Transverse colon (tissue), 4 donors: Measurements from ENCODE around the gene SUMF1. TPM values are rescaled to one million over a fixed set of nuclear protein-coding genes. Genes with fewer than 3 reads are reported as not detected.

Source experiments
- DNase-seq: peaks from one replicate; pipeline ENCODE4 v3.0.0-alpha.2; 2019
- H3K27ac ChIP-seq, 4 donors: fragments of 200-600 bp; sonication (generic); 2 replicates each; pipeline ENCODE4 v1.5.1; 2016 to 2018; ENCODE audit warnings: inconsistent platforms in 4 of 4
- H3K27me3 ChIP-seq: fragments of 200-600 bp; sonication (generic); 2 replicates; pipeline ENCODE4 v1.5.1; 2017; ENCODE audit warnings: inconsistent platforms
- H3K36me3 ChIP-seq, 4 donors: fragments of 200-600 bp; sonication (generic); 2 replicates each; pipeline ENCODE4 v1.5.1; 2017 to 2019; ENCODE audit warnings: inconsistent platforms in 4 of 4
- H3K4me1 ChIP-seq, 4 donors: fragments of 200-600 bp; sonication (generic); 2 replicates each; pipeline ENCODE4 v1.5.1; 2017 to 2020; ENCODE audit warnings: inconsistent platforms in 4 of 4
- H3K4me3 ChIP-seq, 4 donors: fragments of 200-600 bp; sonication (generic); 1 replicate in 1 of 4; 2 replicates in 3 of 4; pipeline versions ENCODE4 v1.5.1 to v1.6.1; 2017 to 2019; ENCODE audit warnings: inconsistent platforms in 4 of 4
- H3K9me3 ChIP-seq, 2 donors: fragments of 200-600 bp; sonication (generic); 2 replicates each; pipeline ENCODE4 v1.5.1; 2017 to 2019; ENCODE audit warnings: inconsistent platforms in 2 of 2
- EP300 ChIP-seq: sonication (generic); formaldehyde crosslinking; IDR thresholded peaks from one replicate; pipeline ENCODE4 v1.6.1; 2017; ENCODE audit warnings: antibody characterized with exemption, low read depth
- POLR2A ChIP-seq: fragments of 450-650 bp; IDR thresholded peaks from one replicate; pipeline ENCODE4 v1.6.1; 2016; ENCODE audit warnings: antibody characterized with exemption, mild to moderate bottlenecking, moderate library complexity
- POLR2AphosphoS5 ChIP-seq, 3 donors: sonication (generic); formaldehyde crosslinking; IDR thresholded peaks; one replicate each; pipeline ENCODE4 v1.6.1; 2016; ENCODE audit warnings: antibody characterized with exemption in 3 of 3
- WGBS, 2 donors: methylation state at CpG; one replicate each; pipeline ENCODE4 v1.1.5; 2018; ENCODE audit warnings: low coverage in 1 of 2; 5-methylcytosine and 5-hydroxymethylcytosine counted together
- in situ Hi-C, 4 donors: fragments of 200-750 bp; cut with MboI; loops; one replicate each; pipeline versions ENCODE4 v1.15.0 to v1.15.1; 2017; ENCODE audit warnings: low sequenced_read_pairs in 3 of 4, low pct_ligation_motif_present in 1 of 4, low pct_unique_long_range_greater_than_20kb in 1 of 4
- intact Hi-C: fragments of 100-400 bp; cut with DNase I; formaldehyde crosslinking; loops from one replicate; pipeline ENCODE4 v1.15.1; 2023; ENCODE audit warnings: low total_unique reads
- total RNA-seq, 4 donors: library from RNA; depleted of rRNA; stranded (reverse); fragments of >200 nt; gene quantifications; one replicate each; pipeline ENCODE4 v1.1.0, GENCODE V29; 2016
- TF ChIP-seq, protein P1 (sequence below), 5 experiments: fragments of 200-600 bp in 3 of 5; fragments of 450-650 bp in 2 of 5; sonication (generic) in 3 of 5; IDR thresholded peaks; 1 replicate in 2 of 5; 2 replicates in 3 of 5; pipeline ENCODE4 v1.5.1; 2016 to 2017; ENCODE audit warnings: antibody characterized with exemption in 5 of 5, inconsistent platforms in 3 of 5, mild to moderate bottlenecking in 2 of 5, moderate library complexity in 1 of 5

Gene SUMF1
- total RNA-seq, 4 donors from 2014 or later, result 25.1 to 70.5 (median 65.3) TPM

GRCh38 chr3:4340411-4341335 is 126.4 kb downstream of the SUMF1 start:
- Histone ChIP-seq H3K4me1 (peaks cover 0 to 5% (median 0%) of the 10 kb centered on the region in 4 donors), H3K36me3 (no peaks in the 10 kb centered on the region), H3K9me3 (no peaks in the 10 kb centered on the region), H3K4me3 (no peak overlapping the region), H3K27ac (peak overlapping the region in 2 of 4 donors; percentile 12 to 35), H3K27me3 (no peaks in the 10 kb centered on the region)
- no peak for TF ChIP-seq POLR2A
- TF ChIP-seq POLR2AphosphoS5 (IDR thresholded peaks at IDR 0.05), result no peak
- TF ChIP-seq, protein P1, sequence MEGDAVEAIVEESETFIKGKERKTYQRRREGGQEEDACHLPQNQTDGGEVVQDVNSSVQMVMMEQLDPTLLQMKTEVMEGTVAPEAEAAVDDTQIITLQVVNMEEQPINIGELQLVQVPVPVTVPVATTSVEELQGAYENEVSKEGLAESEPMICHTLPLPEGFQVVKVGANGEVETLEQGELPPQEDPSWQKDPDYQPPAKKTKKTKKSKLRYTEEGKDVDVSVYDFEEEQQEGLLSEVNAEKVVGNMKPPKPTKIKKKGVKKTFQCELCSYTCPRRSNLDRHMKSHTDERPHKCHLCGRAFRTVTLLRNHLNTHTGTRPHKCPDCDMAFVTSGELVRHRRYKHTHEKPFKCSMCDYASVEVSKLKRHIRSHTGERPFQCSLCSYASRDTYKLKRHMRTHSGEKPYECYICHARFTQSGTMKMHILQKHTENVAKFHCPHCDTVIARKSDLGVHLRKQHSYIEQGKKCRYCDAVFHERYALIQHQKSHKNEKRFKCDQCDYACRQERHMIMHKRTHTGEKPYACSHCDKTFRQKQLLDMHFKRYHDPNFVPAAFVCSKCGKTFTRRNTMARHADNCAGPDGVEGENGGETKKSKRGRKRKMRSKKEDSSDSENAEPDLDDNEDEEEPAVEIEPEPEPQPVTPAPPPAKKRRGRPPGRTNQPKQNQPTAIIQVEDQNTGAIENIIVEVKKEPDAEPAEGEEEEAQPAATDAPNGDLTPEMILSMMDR (IDR thresholded peaks at IDR 0.05), result no peak
- TF ChIP-seq EP300, result no peak
- WGBS, 2 donors, result 77 to 81% methylated on average over 6 of the region's 6 CpGs
- in situ Hi-C loops, result no loop called here
- no peak for DNase-seq
- intact Hi-C loops, result no loop called here

DNA sequence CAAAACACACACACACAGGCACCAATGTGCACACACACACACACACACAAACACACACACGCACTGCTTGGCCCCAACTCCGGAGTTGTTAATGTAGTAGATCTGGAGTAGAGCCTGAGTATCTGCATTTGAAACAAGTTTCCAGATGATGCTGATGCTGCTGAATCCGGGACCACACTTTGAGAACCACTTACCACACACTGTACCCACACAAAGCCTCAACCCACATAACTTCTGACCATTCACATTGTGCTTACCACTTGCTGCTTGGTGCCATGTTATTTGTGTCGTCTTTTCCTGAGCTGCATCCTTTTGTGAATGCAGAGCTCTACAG is 127.0 kb downstream of the SUMF1 start:
- Histone ChIP-seq H3K27me3 (no peaks in the 10 kb centered on the region), H3K27ac (peak overlapping the region in 1 of 4 donors; percentile 35), H3K9me3 (no peaks in the 10 kb centered on the region), H3K4me3 (no peak overlapping the region), H3K4me1 (peaks cover 0 to 5% (median 0%) of the 10 kb centered on the region in 4 donors), H3K36me3 (no peaks in the 10 kb centered on the region)
- intact Hi-C loops (no loop called here), in situ Hi-C loops (no loop called here)
- 97 to 100% methylated on average over 1 to 4 of the region's 4 CpGs for WGBS, 2 donors
- DNase-seq, result no peak
- TF ChIP-seq POLR2AphosphoS5 (IDR thresholded peaks at IDR 0.05) (no peak), EP300 (no peak), POLR2A (no peak)
- TF ChIP-seq, protein P1 (IDR thresholded peaks at IDR 0.05), result no peak

DNA sequence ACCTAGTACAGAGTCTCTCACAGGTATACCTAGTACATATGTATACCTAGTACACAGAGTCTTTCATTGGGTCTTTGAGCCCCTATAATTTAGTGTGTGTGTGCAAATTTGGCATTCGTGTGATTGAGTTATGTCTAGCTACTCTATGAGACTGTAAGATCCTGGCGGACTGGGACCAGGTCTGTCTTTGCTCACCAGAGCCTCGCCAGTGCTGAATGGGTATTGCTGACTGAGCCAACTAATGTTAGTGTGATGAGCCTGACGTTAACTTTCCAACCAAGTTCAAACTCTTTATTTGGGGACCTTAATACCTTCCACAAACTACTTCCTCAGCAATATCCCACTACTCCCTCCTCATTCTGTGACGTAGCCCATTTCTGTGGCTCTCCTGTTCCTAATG is 128.3 kb downstream of the SUMF1 start:
- Histone ChIP-seq H3K9me3 (no peaks in the 10 kb centered on the region), H3K36me3 (no peaks in the 10 kb centered on the region), H3K4me1 (peaks cover 0 to 5% (median 0%) of the 10 kb centered on the region in 4 donors), H3K27me3 (no peaks in the 10 kb centered on the region), H3K27ac (no peak overlapping the region), H3K4me3 (no peak overlapping the region)
- WGBS, 2 donors, result 93 to 100% methylated on average over 1 to 5 of the region's 5 CpGs
- TF ChIP-seq POLR2AphosphoS5 (IDR thresholded peaks at IDR 0.05), result no peak
- TF ChIP-seq EP300, result no peak
- TF ChIP-seq, protein P1 (IDR thresholded peaks at IDR 0.05), result no peak
- no peak for TF ChIP-seq POLR2A
- DNase-seq, result no peak
- in situ Hi-C loops (no loop called here), intact Hi-C loops (no loop called here)

- intact Hi-C loops (loop anchor here (2.0 kb wide), 1 partner anchor 66 kb away; no protein-coding TSS in a partner anchor), in situ Hi-C loops (no loop called here)
- no peak for TF ChIP-seq POLR2A
- TF ChIP-seq EP300, result no peak
- TF ChIP-seq, protein P1 (IDR thresholded peaks at IDR 0.05), result no peak
- no peak for TF ChIP-seq POLR2AphosphoS5 (IDR thresholded peaks at IDR 0.05)
- peaks cover 0 to 5% (median 0%) of the 10 kb centered on the region in 4 donors for H3K4me1 ChIP-seq
- WGBS, 2 donors, result 60 to 67% methylated on average over 3 of the region's 3 CpGs
- no peaks in the 10 kb centered on the region for H3K27me3 ChIP-seq
- DNase-seq, result no peak
- H3K9me3 ChIP-seq, result no peaks in the 10 kb centered on the region
- no peak overlapping the region for H3K27ac ChIP-seq
- H3K4me3 ChIP-seq, result no peak overlapping the region
- no peaks in the 10 kb centered on the region for H3K36me3 ChIP-seq
These were observed 130.1 kb downstream of the SUMF1 start for GRCh38 chr3:4336850-4337546.
